H1 (cell line): ENCODE results near the gene COG7. TPM values are rescaled to one million over a fixed set of nuclear protein-coding genes. Genes with fewer than 3 reads are reported as not detected.

Experiments
- GTF2F1 ChIP-seq: IDR thresholded peaks from 2 replicates; pipeline ENCODE4 v1.6.1; 2012; ENCODE audit warnings: low read depth, low read length, improper control_type of control experiment, borderline replicate concordance
- POLR2AphosphoS5 ChIP-seq: IDR thresholded peaks from 2 replicates; pipeline ENCODE4 v1.6.1; 2011; ENCODE audit warnings: low read depth, low read length
- SIX5 ChIP-seq: IDR thresholded peaks from 2 replicates; pipeline ENCODE4 v1.6.1; 2011; ENCODE audit warnings: mild to moderate bottlenecking, low read depth, low read length
- SP2 ChIP-seq: IDR thresholded peaks from 2 replicates; pipeline ENCODE4 v1.6.1; 2012; ENCODE audit warnings: mild to moderate bottlenecking, low read length, inconsistent platforms
- YY1 ChIP-seq: IDR thresholded peaks from 2 replicates; pipeline ENCODE4 v1.6.1; 2011; ENCODE audit warnings: low read depth, mild to moderate bottlenecking, low read length
- polyA plus RNA-seq, 7 experiments: library from polyadenylated mRNA; depleted of rRNA in 3 of 7; stranded (reverse) in 5 of 7; unstranded in 2 of 7; fragments of >200 nt in 5 of 7; fragments of 200-250 nt in 2 of 7; gene quantifications; 1 replicate in 5 of 7; 2 replicates in 1 of 7; 4 replicates in 1 of 7; pipeline versions ENCODE4 v1.2.1 to v1.2.3, GENCODE V29; 2011 to 2013; ENCODE audit warnings: missing spikeins in 2 of 7, mixed read lengths in 2 of 7
- total RNA-seq: library from RNA; stranded (reverse); fragmentation: NEBNext Ultra II Directional; extraction: Animal tissue kit (Norgen Biotek cat#: 25700); gene quantifications from 2 replicates; pipeline ENCODE4 v1.2.1, GENCODE V29; 2021
- TF ChIP-seq, protein P1 (sequence below): IDR thresholded peaks from 2 replicates; pipeline ENCODE4 v1.6.1; 2011; ENCODE audit warnings: low read length, improper control_type of control experiment

Gene COG7
- total and polyA plus RNA-seq, 2 of the 8 experiments (the other 6 are each of a cell fraction or from before 2014, with no cell fraction given), result 17.2 to 40.4 TPM

DNA sequence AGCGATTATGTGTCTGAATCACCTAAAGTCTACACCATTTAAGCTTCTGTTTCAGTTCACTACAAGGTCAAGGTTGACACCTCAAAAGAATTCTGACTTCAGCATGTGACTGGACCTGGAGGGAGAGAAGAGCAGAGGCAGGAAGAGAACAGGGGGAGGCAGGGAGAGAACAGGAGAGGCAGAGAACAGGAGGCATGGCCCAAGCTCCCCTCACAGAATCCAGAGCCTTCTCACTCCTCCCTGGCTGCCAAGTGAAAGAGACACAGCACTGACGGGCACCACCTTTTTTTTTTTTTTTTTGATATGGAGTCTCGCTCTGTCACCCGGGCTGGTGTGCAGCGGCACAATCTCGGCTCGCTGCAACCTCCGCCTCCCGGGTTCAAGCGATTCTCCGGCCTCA is 45.9 kb upstream of the COG7 start (continued):
- TF ChIP-seq, protein P1, sequence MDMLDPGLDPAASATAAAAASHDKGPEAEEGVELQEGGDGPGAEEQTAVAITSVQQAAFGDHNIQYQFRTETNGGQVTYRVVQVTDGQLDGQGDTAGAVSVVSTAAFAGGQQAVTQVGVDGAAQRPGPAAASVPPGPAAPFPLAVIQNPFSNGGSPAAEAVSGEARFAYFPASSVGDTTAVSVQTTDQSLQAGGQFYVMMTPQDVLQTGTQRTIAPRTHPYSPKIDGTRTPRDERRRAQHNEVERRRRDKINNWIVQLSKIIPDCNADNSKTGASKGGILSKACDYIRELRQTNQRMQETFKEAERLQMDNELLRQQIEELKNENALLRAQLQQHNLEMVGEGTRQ, result no peak
- TF ChIP-seq YY1 (no peak), POLR2AphosphoS5 (no peak), SIX5 (no peak), SP2 (no peak), GTF2F1 (no peak)
- TF ChIP-seq, all 59 proteins: peak for 0
